HepG2 (cell line): ENCODE measurements around the gene POLR3GL. TPM values are rescaled to one million over a fixed set of nuclear protein-coding genes. Genes with fewer than 3 reads are reported as not detected.

Experiments
- BCL6 ChIP-seq: IDR thresholded peaks from 2 replicates; pipeline ENCODE4 v1.6.1; 2016; ENCODE audit warnings: missing genetic modification reagents, missing compliant biosample characterization
- BRCA1 ChIP-seq: sonication (generic); formaldehyde crosslinking; IDR thresholded peaks from 2 replicates; pipeline ENCODE4 v1.4.0; 2020; ENCODE audit warnings: missing genetic modification reagents
- CBFB ChIP-seq: sonication (generic); formaldehyde crosslinking; IDR thresholded peaks from 2 replicates; pipeline ENCODE4 v1.4.0; 2020; ENCODE audit warnings: missing genetic modification reagents
- CTCF ChIP-seq: sonication (generic); formaldehyde crosslinking; IDR thresholded peaks from 2 replicates; pipeline ENCODE4 v1.5.0; 2020; ENCODE audit warnings: mild to moderate bottlenecking, missing genetic modification reagents, moderate library complexity
- GABPA ChIP-seq, 2 experiments: IDR thresholded peaks; 2 replicates each; pipeline ENCODE4 v1.6.1; 2011 to 2016; ENCODE audit warnings: low read depth in 2 of 2, low read length in 1 of 2, missing biosample characterization in 1 of 2, missing genetic modification characterization in 1 of 2
- KLF16 ChIP-seq, 2 experiments: sonication (generic) in 1 of 2; formaldehyde crosslinking in 1 of 2; IDR thresholded peaks; 2 replicates each; pipeline versions ENCODE4 v1.6.1 to v1.8.0; 2016 to 2023; ENCODE audit warnings: missing genetic modification reagents in 2 of 2, missing compliant biosample characterization in 1 of 2
- RBFOX2 ChIP-seq: fragments of 200-400 bp; formaldehyde crosslinking; IDR thresholded peaks from 2 replicates; pipeline ENCODE4 v1.6.1; 2017; ENCODE audit warnings: low read depth, mild to moderate bottlenecking, low read length
- RFXAP ChIP-seq: sonication (generic); formaldehyde crosslinking; IDR thresholded peaks from 2 replicates; pipeline ENCODE4 v1.4.0; 2020; ENCODE audit warnings: missing genetic modification reagents, borderline replicate concordance
- SMYD3 ChIP-seq: sonication (generic); formaldehyde crosslinking; IDR thresholded peaks from 2 replicates; pipeline ENCODE4 v1.8.1; 2023; ENCODE audit warnings: mild to moderate bottlenecking, missing genetic modification reagents
- SOX5 ChIP-seq: IDR thresholded peaks from 2 replicates; pipeline ENCODE4 v1.6.1; 2016; ENCODE audit warnings: borderline replicate concordance
- TSC22D2 ChIP-seq: sonication (generic); formaldehyde crosslinking; IDR thresholded peaks from 2 replicates; pipeline ENCODE4 v1.5.1; 2020; ENCODE audit warnings: missing genetic modification reagents, mild to moderate bottlenecking, borderline replicate concordance
- ZBTB4 ChIP-seq: sonication (generic); formaldehyde crosslinking; IDR thresholded peaks from 2 replicates; pipeline ENCODE4 v1.4.0; 2020; ENCODE audit warnings: missing genetic modification reagents, mild to moderate bottlenecking, borderline replicate concordance
- ZFAT ChIP-seq: sonication (generic); formaldehyde crosslinking; conservative IDR thresholded peaks from 2 replicates; pipeline ENCODE4 v1.8.1; 2023; ENCODE audit warnings: missing genetic modification reagents, inconsistent platforms
- ZFP82 ChIP-seq: sonication (generic); formaldehyde crosslinking; IDR thresholded peaks from 2 replicates; pipeline ENCODE4 v1.5.1; 2020; ENCODE audit warnings: mild to moderate bottlenecking, missing genetic modification reagents, borderline replicate concordance
- ZNF329 ChIP-seq: sonication (generic); formaldehyde crosslinking; IDR thresholded peaks from 2 replicates; pipeline ENCODE4 v1.9.0; 2021; ENCODE audit warnings: low read depth, mild to moderate bottlenecking, missing genetic modification reagents
- ZNF414 ChIP-seq: sonication (generic); formaldehyde crosslinking; IDR thresholded peaks from 2 replicates; pipeline ENCODE4 v1.5.0; 2020; ENCODE audit warnings: missing genetic modification reagents
- ZNF501 ChIP-seq: sonication (generic); formaldehyde crosslinking; IDR thresholded peaks from 2 replicates; pipeline ENCODE4 v1.5.1; 2020; ENCODE audit warnings: mild to moderate bottlenecking, moderate library complexity, missing genetic modification reagents
- ZNF563 ChIP-seq: sonication (generic); formaldehyde crosslinking; IDR thresholded peaks from 2 replicates; pipeline ENCODE4 v1.8.0; 2022; ENCODE audit warnings: mild to moderate bottlenecking, moderate library complexity, missing genetic modification reagents
- ZNF710 ChIP-seq: sonication (generic); formaldehyde crosslinking; IDR thresholded peaks from 2 replicates; pipeline ENCODE4 v1.5.0; 2020; ENCODE audit warnings: mild to moderate bottlenecking, missing genetic modification reagents, borderline replicate concordance
- ZNF773 ChIP-seq: sonication (generic); formaldehyde crosslinking; IDR thresholded peaks from 2 replicates; pipeline ENCODE4 v1.4.0; 2020; ENCODE audit warnings: missing genetic modification reagents, borderline replicate concordance
- ZSCAN31 ChIP-seq: sonication (generic); formaldehyde crosslinking; IDR thresholded peaks from 2 replicates; pipeline ENCODE4 v1.5.0; 2020; ENCODE audit warnings: low read depth, mild to moderate bottlenecking, missing genetic modification reagents
- polyA plus RNA-seq, 8 experiments: library from polyadenylated mRNA; depleted of rRNA in 3 of 8; stranded (reverse) in 7 of 8; unstranded in 1 of 8; fragments of >200 nt; fragmentation: Illumina TruSeq in 4 of 8; extraction: Trizol in 4 of 8; gene quantifications; 2 replicates each; pipeline versions ENCODE4 v1.2.1 to v1.2.3, GENCODE V29; 2011 to 2016; ENCODE audit warnings: low read depth in 4 of 8, missing spikeins in 1 of 8, mixed read lengths in 1 of 8; ENCODE audit not compliant: insufficient read depth in 1 of 8
- total RNA-seq, 5 experiments: library from RNA; depleted of rRNA; stranded (reverse); fragments of >200 nt; fragmentation: Illumina TruSeq; extraction: Trizol; gene quantifications; 2 replicates each; pipeline ENCODE4 v1.2.3, GENCODE V29; 2016; ENCODE audit warnings: low read depth in 1 of 5

POLR3GL gene
- total and polyA plus RNA-seq, 2 of the 13 experiments (the other 11 are each of a cell fraction or from before 2014, with no cell fraction given): 11.5 to 12.4 TPM

GRCh38 chr1:145964328-145965118 lies at the start of gene POLR3GL, which contains the start of gene ANKRD34A (continued):
- TF ChIP-seq ZBTB4 (CRISPR knock-in tag) (no peak), ZNF501 (CRISPR knock-in tag) (peak; percentile 62), ZFAT (CRISPR knock-in tag) (no peak), ZNF710 (CRISPR knock-in tag) (peak; percentile 63; the same call in 1 of the 2 replicates), SOX5 (CRISPR knock-in tag) (0 out of 2 replicates have a peak, but pooled peaks have one; percentile 10), BRCA1 (0 out of 2 replicates have a peak, but pooled peaks have one; percentile 19), KLF16 (CRISPR knock-in tag; IDR thresholded peaks at IDR 0.05) (peak in 1 of 2 experiments; percentile 74; a peak in 2 of 4 replicates), ZFP82 (no peak), CBFB (no peak), ZNF414 (peak; percentile 62; the same call in 1 of the 2 replicates), TSC22D2 (CRISPR knock-in tag) (peak; percentile 54; the same call in 1 of the 2 replicates), SMYD3 (CRISPR knock-in tag) (no peak), ZNF329 (CRISPR knock-in tag) (peak; percentile 96), RFXAP (0 out of 2 replicates have a peak, but pooled peaks have one; percentile 9), ZNF563 (CRISPR knock-in tag) (no peak), ZNF773 (no peak), BCL6 (CRISPR knock-in tag) (0 out of 2 replicates have a peak, but pooled peaks have one; percentile 5), ZSCAN31 (0 out of 2 replicates have a peak, but pooled peaks have one; percentile 50), CTCF (CRISPR knock-in tag) (peak; percentile 22), RBFOX2 (peak; percentile 48; the same call in 1 of the 2 replicates), GABPA (IDR thresholded peaks at IDR 0.05; ENCODE audit: low read depth, low read length) (peak; percentile 56), GABPA (CRISPR knock-in tag; IDR thresholded peaks at IDR 0.05; ENCODE audit: low read depth) (peak; percentile 87)
